ENCODE results near the gene PNMT.

The PNMT gene

DNA sequence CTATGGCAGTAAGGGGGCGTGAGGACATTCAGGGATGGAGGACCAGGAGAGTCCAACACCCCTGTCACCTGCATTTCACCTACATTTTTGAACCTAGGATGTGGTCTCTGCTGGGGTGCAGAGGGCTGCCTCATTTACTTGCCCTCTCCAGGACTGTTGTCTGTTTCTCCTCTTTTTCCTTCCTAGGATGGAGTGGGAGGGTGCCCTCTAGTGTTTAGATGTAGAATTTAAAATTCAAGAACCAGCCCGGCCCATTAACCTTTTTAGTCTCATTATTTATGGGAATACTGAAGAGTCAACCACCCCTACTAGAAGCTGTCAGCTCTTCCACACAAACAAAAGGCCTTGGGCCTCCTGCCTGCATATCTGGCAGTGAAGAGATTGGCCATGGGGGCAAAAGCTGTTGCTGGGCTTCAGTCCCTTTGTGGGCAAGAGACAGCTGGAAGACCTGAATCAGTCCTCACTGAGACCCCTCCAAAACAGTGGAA lies 33.8 kb upstream of the PNMT start:
- peak; percentile 12 for DNase-seq

DNA sequence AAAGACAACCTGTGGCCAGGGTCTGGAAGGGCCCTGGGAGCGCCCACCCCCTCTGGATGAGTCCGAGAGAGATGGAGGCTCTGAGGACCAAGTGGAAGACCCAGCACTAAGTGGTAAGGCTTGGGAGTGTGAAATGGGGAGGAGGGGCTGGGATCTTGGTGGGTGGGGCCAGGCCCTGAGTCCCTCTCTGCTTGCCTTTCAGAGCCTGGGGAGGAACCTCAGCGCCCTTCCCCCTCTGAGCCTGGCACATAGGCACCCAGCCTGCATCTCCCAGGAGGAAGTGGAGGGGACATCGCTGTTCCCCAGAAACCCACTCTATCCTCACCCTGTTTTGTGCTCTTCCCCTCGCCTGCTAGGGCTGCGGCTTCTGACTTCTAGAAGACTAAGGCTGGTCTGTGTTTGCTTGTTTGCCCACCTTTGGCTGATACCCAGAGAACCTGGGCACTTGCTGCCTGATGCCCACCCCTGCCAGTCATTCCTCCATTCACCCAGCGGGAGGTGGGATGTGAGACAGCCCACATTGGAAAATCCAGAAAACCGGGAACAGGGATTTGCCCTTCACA lies 32.6 kb upstream of the PNMT start:
- no peak for DNase-seq

GRCh38 chr17:39636587-39636926 lies 31.7 kb upstream of the PNMT start:
- DNase-seq: no peak

DNA sequence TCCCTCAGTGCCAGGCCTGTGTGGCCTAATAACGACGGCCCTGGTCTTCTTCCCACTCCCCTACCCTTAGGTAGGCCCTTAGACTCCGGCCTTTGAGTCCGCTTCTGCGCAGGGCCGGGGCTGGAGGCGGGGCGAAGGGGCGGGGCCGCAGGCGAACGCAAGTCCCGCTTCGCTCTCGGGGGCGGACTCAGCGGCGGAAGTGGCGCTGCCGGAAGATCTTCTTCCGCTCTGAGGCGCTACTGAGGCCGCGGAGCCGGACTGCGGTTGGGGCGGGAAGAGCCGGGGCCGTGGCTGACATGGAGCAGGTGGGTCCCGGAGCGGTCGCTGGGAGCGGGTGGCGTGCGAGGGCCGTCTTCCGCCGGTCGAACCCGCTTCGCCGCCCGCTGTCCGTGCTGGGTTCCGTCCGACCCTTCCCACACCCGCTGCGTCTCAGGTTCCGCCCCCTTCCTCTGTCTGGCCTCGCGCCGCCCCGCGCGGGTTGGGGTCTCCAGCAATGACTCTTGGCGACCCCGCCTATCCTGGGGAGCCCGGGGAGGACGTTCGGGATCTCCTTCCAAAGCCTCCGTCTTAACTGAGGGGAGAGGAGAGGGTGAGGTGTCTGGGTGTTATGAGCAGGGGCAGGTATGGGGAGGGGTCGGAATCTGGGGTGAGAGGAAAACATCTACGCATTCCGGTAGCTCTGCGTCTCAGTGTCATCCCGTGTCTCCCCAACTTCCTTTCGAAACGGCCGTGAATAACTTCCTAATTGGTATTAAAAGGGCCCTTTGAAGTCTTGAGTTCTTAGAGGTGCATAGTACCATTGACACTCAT lies 31.1 kb upstream of the PNMT start, which contains the start of gene STARD3:
TSS of gene STARD3 (plus strand) at position 218 of the 810 bp plus-strand sequence. CDS start 16,388 bp downstream, outside the sequence.
- DNase-seq: peak; percentile 81

DNA sequence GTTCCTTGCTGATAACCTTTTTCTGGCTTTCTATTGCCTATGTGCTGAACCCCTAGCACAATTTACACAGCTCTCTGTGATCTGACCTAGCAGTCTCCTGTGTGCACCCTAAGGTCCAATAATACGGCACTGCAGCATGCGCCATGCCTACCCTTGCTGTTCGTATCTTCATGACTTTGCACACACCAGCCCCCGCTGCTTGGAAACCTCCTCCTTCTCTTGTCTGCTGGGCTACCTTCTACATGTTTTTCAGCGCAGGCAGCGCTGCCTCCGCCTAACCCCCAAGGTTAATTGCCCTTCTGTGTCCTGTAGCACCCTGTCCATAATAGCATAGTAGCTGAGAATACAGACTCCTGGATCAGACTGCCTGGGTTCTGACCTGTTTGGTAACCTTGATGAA lies 29.9 kb upstream of the PNMT start:
- no peak for DNase-seq

- no peak for DNase-seq
These were observed 29.2 kb upstream of the PNMT start for GRCh38 chr17:39639043-39639442.

GRCh38 chr17:39639566-39640458 lies 28.4 kb upstream of the PNMT start:
- no peak for DNase-seq

DNA sequence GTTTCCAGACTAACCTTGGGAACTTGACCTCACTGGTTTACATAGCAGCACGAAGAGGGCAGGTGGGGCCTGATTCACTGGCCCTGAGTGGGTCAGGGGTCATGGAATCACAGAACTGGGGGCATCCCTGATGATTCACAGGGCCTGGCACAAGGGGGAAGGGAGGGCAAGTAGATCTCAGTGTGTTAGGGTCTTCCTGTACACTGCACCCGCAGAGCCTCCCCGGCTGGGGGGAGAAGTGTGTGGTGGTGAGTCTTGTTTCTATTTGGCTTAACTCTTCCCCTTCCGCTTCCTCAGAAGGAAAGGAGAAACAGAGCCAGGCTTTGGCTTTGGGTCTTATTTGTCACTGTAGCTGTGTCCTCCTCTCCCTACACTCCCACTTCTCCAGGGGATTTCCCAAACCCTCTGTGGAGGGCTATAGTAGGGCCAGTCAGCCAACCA lies 27.6 kb upstream of the PNMT start:
- no peak for DNase-seq

GRCh38 chr17:39641097-39641496 lies 27.2 kb upstream of the PNMT start:
- DNase-seq: no peak

DNA sequence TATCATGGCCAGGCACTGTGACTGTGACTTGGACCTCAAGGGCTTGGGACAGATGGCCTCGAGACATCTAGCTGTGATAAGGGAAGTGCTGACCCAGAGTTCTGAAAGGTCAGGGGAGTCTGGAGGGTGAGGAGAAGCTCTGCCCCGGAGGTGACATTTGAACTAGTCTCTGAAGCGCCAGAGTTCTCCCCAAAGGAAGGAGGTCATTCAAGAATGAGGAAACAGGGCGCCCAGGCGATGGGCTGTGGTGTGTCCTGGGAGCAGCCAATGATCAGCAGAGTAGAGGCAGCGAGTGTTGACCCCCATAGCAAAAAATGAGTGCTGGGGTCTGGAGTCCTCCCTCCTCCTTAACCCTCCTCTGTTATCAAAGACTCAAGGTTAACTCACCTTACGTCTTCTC lies 26.4 kb upstream of the PNMT start:
- DNase-seq: no peak

GRCh38 chr17:39642291-39643074 lies 25.8 kb upstream of the PNMT start:
- no peak for DNase-seq

DNA sequence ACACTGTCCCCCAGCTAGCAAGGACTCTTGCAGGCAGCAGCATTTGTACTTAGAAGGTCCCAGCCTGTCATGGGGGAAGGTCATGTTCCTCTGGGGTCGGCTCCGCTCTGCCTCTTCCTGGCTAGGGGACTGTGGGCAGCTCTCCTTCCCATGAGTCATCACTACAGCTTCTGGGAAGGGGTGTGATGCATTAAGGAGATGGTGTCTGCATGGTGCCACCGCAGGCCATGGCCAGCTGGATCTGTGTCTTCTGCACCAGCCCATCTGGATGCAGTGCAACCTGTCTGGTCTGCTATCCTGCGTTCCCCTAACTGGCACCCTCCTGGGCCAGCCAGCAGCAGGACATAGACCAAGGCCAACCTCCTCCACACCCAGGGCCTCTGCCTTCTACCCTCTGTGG lies 25.0 kb upstream of the PNMT start:
- DNase-seq: no peak

- no peak for DNase-seq
These were observed 21.0 kb upstream of the PNMT start for GRCh38 chr17:39647256-39647655.

DNA sequence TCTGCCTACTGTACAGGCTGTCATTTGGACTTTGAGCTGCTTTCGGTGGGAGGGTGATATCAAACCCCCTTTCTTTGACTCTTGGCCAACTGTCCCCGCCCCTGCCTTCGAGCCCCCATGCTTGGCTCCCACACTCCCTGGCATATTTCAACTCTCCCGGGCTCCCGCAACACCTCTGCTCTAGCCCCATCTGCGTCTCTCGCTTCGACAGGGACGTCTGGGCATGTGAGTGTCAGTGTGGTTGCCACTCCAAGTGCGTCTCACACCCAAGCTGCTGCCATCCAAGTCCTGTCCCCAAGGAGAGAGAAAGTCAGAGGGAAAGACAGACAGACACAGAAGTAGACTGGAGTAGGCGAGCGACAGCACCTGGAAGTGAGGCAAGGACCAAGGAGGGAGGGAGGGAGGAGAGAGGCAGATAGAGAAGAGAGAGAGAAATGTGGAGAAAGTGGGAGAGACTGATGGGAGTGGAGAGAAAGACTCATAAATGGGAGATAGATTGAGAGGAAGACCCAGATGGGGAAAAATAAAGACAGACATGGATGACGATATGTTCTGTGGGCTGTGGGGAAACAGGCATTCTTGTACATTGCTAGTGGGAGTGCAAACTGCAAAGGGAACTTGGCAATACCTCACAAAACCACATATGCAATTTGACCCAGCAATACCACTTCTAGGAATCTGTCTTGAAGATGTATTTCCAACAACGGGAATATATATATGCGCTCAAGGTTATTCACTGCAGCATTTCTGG lies 19.5 kb upstream of the PNMT start:
- DNase-seq: no peak

DNA sequence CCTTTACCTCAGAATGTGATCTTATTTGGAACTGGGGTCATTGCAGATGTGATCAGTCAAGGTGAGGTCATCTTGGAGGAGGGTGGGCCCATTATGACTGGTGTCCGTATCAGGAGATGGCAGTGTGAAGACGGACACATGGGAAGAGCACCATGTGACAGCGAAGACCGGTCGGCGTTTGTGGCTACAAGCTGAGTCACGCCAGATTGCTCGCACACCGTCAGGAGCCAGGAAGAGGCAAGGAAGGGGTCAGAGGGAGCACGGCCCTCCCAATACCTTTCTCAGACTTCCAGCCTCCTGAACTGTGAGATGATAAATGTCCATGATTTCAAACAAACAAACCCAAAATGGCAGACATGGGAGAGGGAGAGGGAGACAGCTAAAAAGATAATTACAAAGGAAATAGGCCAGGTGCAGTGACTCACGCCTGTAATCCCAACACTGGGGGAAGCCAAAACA lies 18.1 kb upstream of the PNMT start:
- DNase-seq: no peak

GRCh38 chr17:39651923-39652586 lies 16.2 kb upstream of the PNMT start:
- DNase-seq: no peak

DNA sequence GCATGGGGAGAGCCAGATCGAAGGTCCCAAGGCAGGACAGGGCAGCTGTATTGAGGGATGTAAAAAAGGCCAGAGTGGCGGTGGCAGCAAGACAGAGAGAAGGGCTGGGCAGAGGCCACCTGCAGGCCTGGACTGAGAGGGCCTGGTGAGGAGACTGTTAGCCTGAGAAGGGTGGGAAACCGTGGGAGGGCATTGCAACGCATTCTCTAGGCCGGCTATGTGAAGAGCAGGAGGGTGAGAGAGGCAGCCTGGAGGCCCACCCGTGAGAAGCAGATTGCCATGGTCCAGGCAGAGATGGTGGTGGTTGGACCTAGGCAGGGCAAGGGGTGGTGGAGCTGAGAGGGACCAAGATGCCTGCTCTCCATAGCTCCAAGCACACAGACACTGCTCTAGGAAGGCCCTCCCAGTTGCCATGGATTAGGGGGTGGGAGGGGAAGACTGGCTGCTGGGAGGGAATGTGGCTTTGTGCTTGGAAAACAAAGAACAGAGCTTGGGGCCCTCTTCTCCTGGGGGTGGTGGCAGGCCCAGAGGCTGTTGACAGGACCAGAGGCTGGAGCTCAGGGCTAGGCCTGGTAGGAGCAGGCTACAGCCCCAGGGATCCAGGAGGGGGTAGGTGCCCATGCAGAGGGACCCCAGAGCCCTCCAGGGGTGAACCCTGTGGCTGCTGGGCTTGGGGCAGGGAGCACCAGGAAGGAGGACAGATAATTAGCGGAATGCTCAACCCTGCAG lies 15.5 kb upstream of the PNMT start:
- DNase-seq: no peak

GRCh38 chr17:39653316-39653661 lies 15.0 kb upstream of the PNMT start:
- DNase-seq: no peak

DNA sequence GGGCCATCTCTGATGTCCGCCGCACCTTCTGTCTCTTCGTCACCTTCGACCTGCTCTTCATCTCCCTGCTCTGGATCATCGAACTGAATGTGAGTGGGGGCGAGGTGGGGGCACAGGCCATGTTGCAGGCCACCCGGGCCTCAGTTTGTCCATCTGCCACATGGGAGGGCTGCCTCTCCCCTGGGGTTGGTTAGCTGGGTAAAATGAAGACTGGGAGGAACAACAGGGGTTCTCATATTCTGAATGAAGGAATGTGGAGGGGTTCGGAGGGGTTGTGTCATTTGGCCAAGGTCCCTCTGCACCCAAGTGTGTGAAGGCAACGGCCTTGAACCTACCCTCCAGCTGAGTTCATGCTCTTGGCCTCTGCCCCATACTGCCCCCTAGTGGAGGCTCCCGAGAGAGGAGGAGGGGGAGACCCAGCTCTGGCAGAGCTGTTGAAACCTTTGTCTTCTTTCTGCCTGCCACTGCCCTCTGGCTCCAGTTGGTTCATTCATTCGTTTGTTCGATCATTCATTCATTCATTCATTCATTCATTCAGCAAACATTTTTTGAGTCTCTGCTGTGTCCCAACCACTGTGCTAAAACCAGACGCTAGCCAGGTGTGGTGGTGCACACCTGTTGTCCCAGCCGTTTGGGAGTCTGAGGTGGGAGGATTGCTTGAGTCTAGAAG lies 14.5 kb upstream of the PNMT start:
- DNase-seq: no peak

GRCh38 chr17:39655105-39655504 lies 13.1 kb upstream of the PNMT start:
- no peak for DNase-seq
